ENCODE data around the gene EPN2.

DNA sequence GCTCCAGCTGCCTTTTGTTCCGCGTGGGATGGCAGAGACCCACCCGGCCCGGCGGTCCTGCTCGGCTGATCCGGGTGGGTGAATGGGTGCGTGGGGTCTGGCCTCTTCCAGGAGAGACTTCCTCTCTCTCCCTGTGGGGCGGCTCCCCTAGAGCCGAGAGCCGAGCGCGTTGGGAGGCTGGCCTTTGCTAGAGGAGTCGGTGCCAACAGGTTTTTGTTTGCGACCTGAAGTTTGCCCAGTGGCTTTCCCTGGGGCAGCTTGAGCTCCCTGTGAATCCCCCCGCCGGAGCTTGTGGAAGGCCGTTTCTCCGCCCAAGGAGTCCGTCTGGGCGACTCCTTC is 970 bp downstream of the EPN2 start:
- TF ChIP-seq, protein P1, sequence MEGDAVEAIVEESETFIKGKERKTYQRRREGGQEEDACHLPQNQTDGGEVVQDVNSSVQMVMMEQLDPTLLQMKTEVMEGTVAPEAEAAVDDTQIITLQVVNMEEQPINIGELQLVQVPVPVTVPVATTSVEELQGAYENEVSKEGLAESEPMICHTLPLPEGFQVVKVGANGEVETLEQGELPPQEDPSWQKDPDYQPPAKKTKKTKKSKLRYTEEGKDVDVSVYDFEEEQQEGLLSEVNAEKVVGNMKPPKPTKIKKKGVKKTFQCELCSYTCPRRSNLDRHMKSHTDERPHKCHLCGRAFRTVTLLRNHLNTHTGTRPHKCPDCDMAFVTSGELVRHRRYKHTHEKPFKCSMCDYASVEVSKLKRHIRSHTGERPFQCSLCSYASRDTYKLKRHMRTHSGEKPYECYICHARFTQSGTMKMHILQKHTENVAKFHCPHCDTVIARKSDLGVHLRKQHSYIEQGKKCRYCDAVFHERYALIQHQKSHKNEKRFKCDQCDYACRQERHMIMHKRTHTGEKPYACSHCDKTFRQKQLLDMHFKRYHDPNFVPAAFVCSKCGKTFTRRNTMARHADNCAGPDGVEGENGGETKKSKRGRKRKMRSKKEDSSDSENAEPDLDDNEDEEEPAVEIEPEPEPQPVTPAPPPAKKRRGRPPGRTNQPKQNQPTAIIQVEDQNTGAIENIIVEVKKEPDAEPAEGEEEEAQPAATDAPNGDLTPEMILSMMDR (IDR thresholded peaks at IDR 0.05; ENCODE audit: poor library complexity), result no peak
- no peak for TF ChIP-seq EZH2 (IDR thresholded peaks at IDR 0.05; ENCODE audit: borderline replicate concordance)

Measured in hepatocyte (in vitro differentiated cells).